H1 (cell line): ENCODE data around the gene NCOA6. TPM values are rescaled to one million over a fixed set of nuclear protein-coding genes. Genes with fewer than 3 reads are reported as not detected.

ENCODE experiments used
- CTCF ChIA-PET: fragments of 300-600 bp; sonication (Branson Sonifier 250); formaldehyde crosslinking; loops from one replicate; lab custom pipeline; 2021; ENCODE audit not compliant: partially characterized antibody; lab: Charles Lee
- POLR2A ChIA-PET: fragments of 300-600 bp; sonication (Branson Sonifier 250); formaldehyde crosslinking; loops from one replicate; lab custom pipeline; 2021; ENCODE audit warnings: inconsistent platforms; ENCODE audit not compliant: partially characterized antibody; lab: Charles Lee
- DNase-seq, 2 experiments: peaks; one replicate each; pipeline versions ENCODE4 v3.0.0 to v3.0.0-alpha.2; 2010 to 2022; ENCODE audit warnings: low spot score in 2 of 2, low read depth in 1 of 2, mixed read lengths in 1 of 2
- FAIRE-seq: peaks from 2 replicates; lab custom pipeline; 2011; peaks lifted over from hg19 to GRCh38; lab: Jason Lieb, UNC
- H2AFZ ChIP-seq: 2 replicates; pipeline ENCODE4 v1.8.1; 2012; ENCODE audit warnings: low read length, inconsistent platforms
- H2AK5ac ChIP-seq: 2 replicates; pipeline ENCODE4 v1.6.1; 2013; ENCODE audit warnings: low read depth, low read length
- H2BK120ac ChIP-seq: replicated peaks from 2 replicates; pipeline ENCODE3; 2013; ENCODE audit warnings: low read depth, low read length, inconsistent platforms
- H2BK12ac ChIP-seq: 2 replicates; pipeline ENCODE4 v1.6.1; 2013; ENCODE audit warnings: low read depth, low read length
- H2BK15ac ChIP-seq: 2 replicates; pipeline ENCODE4 v1.6.1; 2013; ENCODE audit warnings: low read length
- H2BK20ac ChIP-seq: 2 replicates; pipeline ENCODE4 v1.6.1; 2013; ENCODE audit warnings: low read length
- H2BK5ac ChIP-seq: 2 replicates; pipeline ENCODE4 v1.6.1; 2013; ENCODE audit warnings: low read depth, low read length
- H3K14ac ChIP-seq: 2 replicates; pipeline ENCODE4 v1.6.1; 2013; ENCODE audit warnings: inconsistent platforms; ENCODE audit not compliant: insufficient read length
- H3K18ac ChIP-seq: 2 replicates; pipeline ENCODE4 v1.6.1; 2013; ENCODE audit warnings: low read length; ENCODE audit errors: extremely low read depth
- H3K23ac ChIP-seq: 2 replicates; pipeline ENCODE4 v1.6.1; 2013; ENCODE audit warnings: inconsistent platforms; ENCODE audit not compliant: insufficient read length
- H3K23me2 ChIP-seq: 2 replicates; pipeline ENCODE4 v1.6.1; 2013; ENCODE audit warnings: low read depth, low read length
- H3K27ac ChIP-seq: 2 replicates; pipeline ENCODE4 v1.6.1; 2011; ENCODE audit warnings: low read depth, low read length, inconsistent platforms
- H3K27me3 ChIP-seq, 4 experiments: replicated peaks in 1 of 4; 1 replicate in 1 of 4; 2 replicates in 3 of 4; pipeline versions ENCODE4 v1.6.1 to v1.8.1; 2011 to 2013; ENCODE audit warnings: low read length in 3 of 4, mild to moderate bottlenecking in 3 of 4, inconsistent platforms in 2 of 4, mixed read lengths in 2 of 4, moderate library complexity in 1 of 4; ENCODE audit not compliant: control insufficient read depth in 3 of 4, insufficient read depth in 3 of 4; ENCODE audit errors: extremely low read depth in 1 of 4
- H3K36me3 ChIP-seq, 4 experiments: 2 replicates each; pipeline versions ENCODE4 v1.6.1 to v1.8.1; 2011 to 2013; ENCODE audit warnings: mild to moderate bottlenecking in 4 of 4, low read length in 3 of 4, moderate library complexity in 2 of 4, control low read depth in 1 of 4, inconsistent platforms in 1 of 4; ENCODE audit not compliant: insufficient read depth in 4 of 4, control insufficient read depth in 2 of 4
- H3K4ac ChIP-seq: replicated peaks from 2 replicates; pipeline ENCODE3; 2013; ENCODE audit warnings: low read length, low read depth, mixed read lengths, inconsistent platforms; ENCODE audit not compliant: insufficient read length
- H3K4me1 ChIP-seq, 4 experiments: replicated peaks in 1 of 4; 1 replicate in 1 of 4; 2 replicates in 3 of 4; pipeline versions ENCODE4 v1.6.1 to v1.8.1; 2011 to 2013; ENCODE audit warnings: low read length in 3 of 4, inconsistent platforms in 2 of 4, mixed read lengths in 1 of 4; ENCODE audit not compliant: insufficient read depth in 4 of 4, control insufficient read depth in 3 of 4
- H3K4me2 ChIP-seq, 2 experiments: 2 replicates each; pipeline versions ENCODE4 v1.6.1 to v1.8.1; 2011 to 2013; ENCODE audit warnings: low read depth in 2 of 2, low read length in 2 of 2, control low read depth in 1 of 2, inconsistent platforms in 1 of 2, mild to moderate bottlenecking in 1 of 2; ENCODE audit not compliant: insufficient read depth in 1 of 2
- H3K4me3 ChIP-seq, 4 experiments: fragments of 200-600, 300-600 bp in 1 of 4; sonication (generic), shearing (Covaris generic), sonication (Bioruptor Twin) in 1 of 4; 2 replicates each; pipeline versions ENCODE4 v1.5.1 to v1.8.1; 2011 to 2016; ENCODE audit warnings: low read length in 4 of 4, low read depth in 3 of 4, control low read depth in 2 of 4, inconsistent platforms in 2 of 4, mild to moderate bottlenecking in 2 of 4, mixed read lengths in 1 of 4, moderate library complexity in 1 of 4; ENCODE audit not compliant: insufficient read depth in 2 of 4; ENCODE audit errors: extremely low read depth in 1 of 4
- H3K56ac ChIP-seq: replicated peaks from 2 replicates; pipeline ENCODE3; 2013; ENCODE audit warnings: low read depth, mild to moderate bottlenecking, mixed read lengths, low read length, inconsistent platforms; ENCODE audit not compliant: insufficient read length
- H3K79me1 ChIP-seq: 2 replicates; pipeline ENCODE4 v1.6.1; 2013; ENCODE audit warnings: low read depth, low read length, control low read depth
- H3K79me2 ChIP-seq, 2 experiments: 2 replicates each; pipeline versions ENCODE4 v1.6.1 to v1.8.1; 2012 to 2013; ENCODE audit warnings: low read length in 2 of 2, mild to moderate bottlenecking in 2 of 2, inconsistent platforms in 1 of 2; ENCODE audit not compliant: insufficient read depth in 2 of 2, control insufficient read depth in 1 of 2
- H3K9ac ChIP-seq, 4 experiments: replicated peaks in 1 of 4; 1 replicate in 1 of 4; 2 replicates in 3 of 4; pipeline versions ENCODE4 v1.6.1 to v1.8.1; 2011 to 2013; ENCODE audit warnings: low read depth in 3 of 4, low read length in 3 of 4, control low read depth in 2 of 4, mild to moderate bottlenecking in 2 of 4, moderate library complexity in 2 of 4, inconsistent platforms in 1 of 4; ENCODE audit errors: extremely low read depth in 1 of 4
- H3K9me3 ChIP-seq, 2 experiments: 2 replicates each; pipeline versions ENCODE4 v1.6.1 to v1.8.1; 2012 to 2013; ENCODE audit warnings: mild to moderate bottlenecking in 2 of 2, moderate library complexity in 2 of 2, control low read depth in 1 of 2, inconsistent platforms in 1 of 2, low read depth in 1 of 2, low read length in 1 of 2, mixed read lengths in 1 of 2; ENCODE audit not compliant: insufficient read depth in 2 of 2
- H4K20me1 ChIP-seq, 2 experiments: replicated peaks in 1 of 2; 2 replicates each; pipeline versions ENCODE3 to v1.8.1; 2011 to 2013; ENCODE audit warnings: inconsistent platforms in 2 of 2, low read length in 2 of 2, mild to moderate bottlenecking in 1 of 2; ENCODE audit not compliant: insufficient read depth in 2 of 2, control insufficient read depth in 1 of 2
- H4K5ac ChIP-seq: 2 replicates; pipeline ENCODE4 v1.6.1; 2013; ENCODE audit warnings: low read length, low read depth, mixed read lengths, inconsistent platforms; ENCODE audit not compliant: insufficient read length
- H4K8ac ChIP-seq: 2 replicates; pipeline ENCODE4 v1.8.0; 2013; ENCODE audit warnings: mild to moderate bottlenecking, moderate library complexity, low read length, inconsistent platforms; ENCODE audit not compliant: insufficient read depth; ENCODE audit errors: extremely low read depth
- H4K91ac ChIP-seq: replicated peaks from 2 replicates; pipeline ENCODE3; 2013; ENCODE audit warnings: low read length, mixed read lengths, inconsistent platforms; ENCODE audit not compliant: insufficient read length
- ASH2L ChIP-seq: fragments of 200-600, 300-600 bp; sonication (generic); IDR thresholded peaks from one replicate; pipeline ENCODE4 v1.7.1; 2017; ENCODE audit warnings: low read length
- CBX8 ChIP-seq: fragments of 300-800, 300-1000 bp; sonication (generic); IDR thresholded peaks from 2 replicates; pipeline ENCODE4 v1.7.1; 2016; ENCODE audit warnings: low read depth, low read length, borderline replicate concordance
- CEBPB ChIP-seq: IDR thresholded peaks from 2 replicates; pipeline ENCODE4 v1.6.1; 2012; ENCODE audit warnings: low read depth, low read length
- CHD2 ChIP-seq: IDR thresholded peaks from 2 replicates; pipeline ENCODE4 v1.6.1; 2012; ENCODE audit warnings: low read length, improper control_type of control experiment
- EP300 ChIP-seq, 2 experiments: IDR thresholded peaks; 1 replicate in 1 of 2; 2 replicates in 1 of 2; pipeline ENCODE4 v1.6.1; 2011 to 2012; ENCODE audit warnings: low read depth in 2 of 2, low read length in 2 of 2, mild to moderate bottlenecking in 2 of 2, borderline replicate concordance in 1 of 2, inconsistent platforms in 1 of 2, moderate library complexity in 1 of 2
- KDM4A ChIP-seq: IDR thresholded peaks from one replicate; pipeline ENCODE4 v1.7.1; 2012; ENCODE audit warnings: low read depth, mild to moderate bottlenecking, moderate library complexity, low read length, inconsistent platforms; ENCODE audit not compliant: severe bottlenecking
- KDM5A ChIP-seq: fragments of 200-600 bp; IDR thresholded peaks from 2 replicates; pipeline ENCODE4 v1.7.1; 2012; ENCODE audit warnings: mild to moderate bottlenecking, low read length, inconsistent platforms, mixed read lengths
- RBBP5 ChIP-seq: IDR thresholded peaks from 2 replicates; pipeline ENCODE4 v1.7.1; 2012; ENCODE audit warnings: low read depth, mild to moderate bottlenecking, inconsistent platforms, low read length, moderate library complexity, borderline replicate concordance
- RXRA ChIP-seq: IDR thresholded peaks from 2 replicates; pipeline ENCODE4 v1.6.1; 2011; ENCODE audit warnings: low read depth, mild to moderate bottlenecking, low read length, moderate library complexity; ENCODE audit not compliant: insufficient read depth
- TAF7 ChIP-seq: optimal IDR thresholded peaks from 2 replicates; pipeline ENCODE3; 2011; ENCODE audit warnings: low read depth, mild to moderate bottlenecking, inconsistent platforms, low read length, moderate library complexity, borderline replicate concordance
- WGBS, 2 experiments: shearing (Covaris generic) in 1 of 2; methylation state at CpG; one replicate each; pipeline versions ENCODE4 v1.1.6 to v1.1.7; 2013 to 2015; ENCODE audit warnings: low lambda C conversion rate in 2 of 2, mixed read lengths in 2 of 2, inconsistent platforms in 1 of 2, low coverage in 1 of 2, missing lambda C conversion rate in 1 of 2; ENCODE audit not compliant: insufficient replicate concordance in 2 of 2, insufficient coverage in 1 of 2, insufficient read length in 1 of 2; ENCODE audit errors: extremely low coverage in 1 of 2, missing lambda C conversion rate in 1 of 2; 5-methylcytosine and 5-hydroxymethylcytosine counted together
- polyA plus RNA-seq, 7 experiments: library from polyadenylated mRNA; depleted of rRNA in 3 of 7; stranded (reverse) in 5 of 7; unstranded in 2 of 7; fragments of >200 nt in 5 of 7; fragments of 200-250 nt in 2 of 7; gene quantifications; 1 replicate in 5 of 7; 2 replicates in 1 of 7; 4 replicates in 1 of 7; pipeline versions ENCODE4 v1.2.1 to v1.2.3, GENCODE V29; 2011 to 2013; ENCODE audit warnings: missing spikeins in 2 of 7, mixed read lengths in 2 of 7
- total RNA-seq: library from RNA; stranded (reverse); fragmentation: NEBNext Ultra II Directional; extraction: Animal tissue kit (Norgen Biotek cat#: 25700); gene quantifications from 2 replicates; pipeline ENCODE4 v1.2.1, GENCODE V29; 2021
- TF ChIP-seq, protein P1 (sequence below): IDR thresholded peaks from 2 replicates; pipeline ENCODE4 v1.6.1; 2012; ENCODE audit warnings: inconsistent platforms
- TF ChIP-seq, protein P2 (sequence below): IDR thresholded peaks from 2 replicates; pipeline ENCODE4 v1.6.1; 2012; ENCODE audit warnings: inconsistent platforms
- TF ChIP-seq, protein P3 (sequence below): IDR thresholded peaks from 2 replicates; pipeline ENCODE4 v1.6.1; 2011; ENCODE audit warnings: low read length, improper control_type of control experiment

Gene NCOA6
- total and polyA plus RNA-seq, 2 of the 8 experiments (the other 6 are each of a cell fraction or from before 2014, with no cell fraction given) = 9.0 to 9.5 TPM

DNA sequence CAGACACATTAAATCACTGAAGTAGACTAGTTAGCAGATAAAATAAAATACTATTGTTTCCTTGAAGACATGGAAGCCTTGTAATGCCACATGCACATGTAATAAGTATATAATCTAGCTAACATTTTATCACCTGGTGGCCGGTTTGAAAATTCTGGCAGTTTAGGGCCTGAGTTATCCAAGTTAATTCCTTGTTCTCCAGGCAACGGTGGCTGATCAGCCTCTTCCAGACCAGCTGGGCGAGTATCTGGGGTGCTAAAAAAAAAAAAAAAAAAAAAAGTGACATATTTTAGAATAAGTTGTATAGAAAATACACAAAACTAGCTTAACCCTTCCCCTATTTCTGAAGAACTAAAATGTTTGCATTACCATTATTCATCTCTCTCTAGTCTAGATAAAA, 78.8 kb downstream of the NCOA6 start:
- no peaks in the 10 kb centered on the region for H3K23me2 ChIP-seq
- H3K14ac ChIP-seq = no peak overlapping the region
- CTCF ChIA-PET = no interaction called here
- H3K56ac ChIP-seq = no peak overlapping the region
- no peak overlapping the region for H3K4me2 ChIP-seq
- no peak overlapping the region for H2AFZ ChIP-seq
- no peak overlapping the region for H3K23ac ChIP-seq
- no peak overlapping the region for H3K27ac ChIP-seq
- DNase-seq (no peak), FAIRE-seq (no peak)
- H2BK12ac ChIP-seq = no peak overlapping the region
- no peak overlapping the region for H3K4ac ChIP-seq
- no peak overlapping the region for H2BK15ac ChIP-seq
- no peak overlapping the region for H3K9ac ChIP-seq
- H4K20me1 ChIP-seq = peaks cover 0 to 5% of the 10 kb centered on the region in 2 experiments
- H3K9me3 ChIP-seq = no peaks in the 10 kb centered on the region
- H3K79me2 ChIP-seq = no peaks in the 10 kb centered on the region
- peaks cover 2 to 8% (median 3%) of the 10 kb centered on the region in 4 experiments; a peak in 6 of 8 replicates for H3K36me3 ChIP-seq
- no peak overlapping the region for H3K4me3 ChIP-seq
- no peak overlapping the region for H4K8ac ChIP-seq
- H3K27me3 ChIP-seq = no peaks in the 10 kb centered on the region
- no peak overlapping the region for H3K18ac ChIP-seq
- H2BK5ac ChIP-seq = no peak overlapping the region
- H4K5ac ChIP-seq = no peak overlapping the region
- H2AK5ac ChIP-seq = no peak overlapping the region
- H3K4me1 ChIP-seq = no peaks in the 10 kb centered on the region
- H2BK120ac ChIP-seq = no peak overlapping the region
- POLR2A ChIA-PET = no interaction called here
- no peaks in the 10 kb centered on the region for H3K79me1 ChIP-seq
- 87% methylated on average over 3 of the region's 3 CpGs; no CpG with 5 or more reads in 1 of the 2 experiments for WGBS, 2 experiments
- no peak overlapping the region for H4K91ac ChIP-seq
- no peak overlapping the region for H2BK20ac ChIP-seq
- TF ChIP-seq RXRA (no peak), KDM4A (no peak), ASH2L (no peak), KDM5A (no peak), TAF7 (no peak), CBX8 (no peak), RBBP5 (no peak), CEBPB (no peak), EP300 (IDR thresholded peaks at IDR 0.05; ENCODE audit: borderline replicate concordance in 1 of 2, low read depth in 2 of 2, low read length in 2 of 2) (no peak), CHD2 (no peak)
- TF ChIP-seq, protein P1, sequence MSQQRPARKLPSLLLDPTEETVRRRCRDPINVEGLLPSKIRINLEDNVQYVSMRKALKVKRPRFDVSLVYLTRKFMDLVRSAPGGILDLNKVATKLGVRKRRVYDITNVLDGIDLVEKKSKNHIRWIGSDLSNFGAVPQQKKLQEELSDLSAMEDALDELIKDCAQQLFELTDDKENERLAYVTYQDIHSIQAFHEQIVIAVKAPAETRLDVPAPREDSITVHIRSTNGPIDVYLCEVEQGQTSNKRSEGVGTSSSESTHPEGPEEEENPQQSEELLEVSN = no peak
- TF ChIP-seq, protein P2, sequence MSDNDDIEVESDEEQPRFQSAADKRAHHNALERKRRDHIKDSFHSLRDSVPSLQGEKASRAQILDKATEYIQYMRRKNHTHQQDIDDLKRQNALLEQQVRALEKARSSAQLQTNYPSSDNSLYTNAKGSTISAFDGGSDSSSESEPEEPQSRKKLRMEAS = no peak
- TF ChIP-seq, protein P3, sequence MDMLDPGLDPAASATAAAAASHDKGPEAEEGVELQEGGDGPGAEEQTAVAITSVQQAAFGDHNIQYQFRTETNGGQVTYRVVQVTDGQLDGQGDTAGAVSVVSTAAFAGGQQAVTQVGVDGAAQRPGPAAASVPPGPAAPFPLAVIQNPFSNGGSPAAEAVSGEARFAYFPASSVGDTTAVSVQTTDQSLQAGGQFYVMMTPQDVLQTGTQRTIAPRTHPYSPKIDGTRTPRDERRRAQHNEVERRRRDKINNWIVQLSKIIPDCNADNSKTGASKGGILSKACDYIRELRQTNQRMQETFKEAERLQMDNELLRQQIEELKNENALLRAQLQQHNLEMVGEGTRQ = no peak
